HCT116 (cell line): ENCODE measurements around the gene GLTP.

ENCODE experiments used
- ATF3 ChIP-seq: IDR thresholded peaks from 2 replicates; pipeline ENCODE4 v1.6.1; 2012
- CTCF ChIP-seq, 3 experiments: fragments of 200-600 bp in 1 of 3; sonication (generic) in 1 of 3; IDR thresholded peaks in 2 of 3; conservative IDR thresholded peaks in 1 of 3; 2 replicates each; pipeline ENCODE4 v1.5.1; 2012 to 2017; ENCODE audit warnings: low read depth in 2 of 3, low read length in 2 of 3, antibody characterized with exemption in 1 of 3, borderline replicate concordance in 1 of 3, control low read depth in 1 of 3, mild to moderate bottlenecking in 1 of 3, mixed read lengths in 1 of 3, mixed run types in 1 of 3, moderate library complexity in 1 of 3; ENCODE audit not compliant: insufficient read depth in 1 of 3
- ELF1 ChIP-seq: IDR thresholded peaks from 2 replicates; pipeline ENCODE4 v1.6.1; 2012; ENCODE audit warnings: low read depth, borderline replicate concordance
- EZH2 ChIP-seq: fragments of 200-600 bp; sonication (generic); IDR thresholded peaks from 2 replicates; pipeline ENCODE4 v1.6.1; 2017; ENCODE audit warnings: antibody characterized with exemption, mixed run types
- JUND ChIP-seq: IDR thresholded peaks from 2 replicates; pipeline ENCODE4 v1.6.1; 2012
- POLR2A ChIP-seq: IDR thresholded peaks from 2 replicates; pipeline ENCODE4 v1.7.0; 2011; ENCODE audit warnings: borderline replicate concordance; ENCODE audit not compliant: insufficient read depth, insufficient read length; ENCODE audit errors: extremely low read depth
- POLR2AphosphoS5 ChIP-seq: IDR thresholded peaks from 2 replicates; pipeline ENCODE4 v1.6.1; 2011; ENCODE audit warnings: mild to moderate bottlenecking, low read depth, low read length, moderate library complexity
- ZFX ChIP-seq: fragments of 450-650 bp; IDR thresholded peaks from 2 replicates; pipeline ENCODE4 v1.6.1; 2017

GRCh38 chr12:109820816-109821381 lies 59.4 kb downstream of the GLTP start:
- TF ChIP-seq CTCF (IDR thresholded peaks at IDR 0.05 in 2 of 3, conservative IDR thresholded peaks at IDR 0.05 in 1 of 3; ENCODE audit: borderline replicate concordance in 1 of 3, insufficient read depth in 1 of 3, low read depth in 2 of 3, low read length in 2 of 3): no peak
- TF ChIP-seq ELF1: no peak
- TF ChIP-seq POLR2A: no peak
- no peak for TF ChIP-seq EZH2
- no peak for TF ChIP-seq POLR2AphosphoS5
- no peak for TF ChIP-seq ATF3
- no peak for TF ChIP-seq JUND
- no peak for TF ChIP-seq ZFX
